ENCODE data around the gene GNAZ. TPM values are rescaled to one million over a fixed set of nuclear protein-coding genes. Genes with fewer than 3 reads are reported as not detected.

Gene GNAZ
- total RNA-seq, 4 donors from 2014 or later = 2.7 to 14.7 (median 7.8) TPM

- Histone ChIP-seq H3K9me3 (no peaks in the 10 kb centered on the region), H3K4me3 (no peak overlapping the region), H3K27ac (no peak overlapping the region), H3K4me1 (peaks cover 0 to 5% (median 2%) of the 10 kb centered on the region in 4 donors), H3K27me3 (no peaks in the 10 kb centered on the region), H3K36me3 (no peaks in the 10 kb centered on the region)
- TF ChIP-seq EP300 (IDR thresholded peaks at IDR 0.05; ENCODE audit: low read depth) (no peak), POLR2AphosphoS5 (IDR thresholded peaks at IDR 0.05) (no peak), CTCF (IDR thresholded peaks at IDR 0.05) (no peak), POLR2A (IDR thresholded peaks at IDR 0.05) (no peak)
- no peak for DNase-seq
- in situ Hi-C loops (cut with MboI; ENCODE audit: low pct_ligation_motif_present in 1 of 4, low pct_unique_long_range_greater_than_20kb in 1 of 4, low sequenced_read_pairs in 3 of 4) = loop anchor here in 1 of 4 donors (25.0 kb wide), 1 partner anchor 232 kb away; no protein-coding TSS in a partner anchor
- intact Hi-C loops (cut with DNase I; ENCODE audit: low total_unique reads) = no loop called here
- WGBS, 2 donors (ENCODE audit: low coverage in 1 of 2) = 80 to 94% methylated on average over 1 to 3 of the region's 3 CpGs
Observed at GRCh38 chr22:23155143-23155542, 84.8 kb downstream of the GNAZ start.

GRCh38 chr22:23155831-23156230 is 85.5 kb downstream of the GNAZ start:
- TF ChIP-seq CTCF (IDR thresholded peaks at IDR 0.05) (no peak), EP300 (IDR thresholded peaks at IDR 0.05; ENCODE audit: low read depth) (no peak), POLR2AphosphoS5 (IDR thresholded peaks at IDR 0.05) (no peak), POLR2A (IDR thresholded peaks at IDR 0.05) (no peak)
- H3K27me3 ChIP-seq = no peaks in the 10 kb centered on the region
- no peak overlapping the region for H3K4me3 ChIP-seq
- in situ Hi-C loops (cut with MboI; ENCODE audit: low pct_ligation_motif_present in 1 of 4, low pct_unique_long_range_greater_than_20kb in 1 of 4, low sequenced_read_pairs in 3 of 4) (loop anchor here in 1 of 4 donors (25.0 kb wide), 1 partner anchor 231 kb away; no protein-coding TSS in a partner anchor), intact Hi-C loops (cut with DNase I; ENCODE audit: low total_unique reads) (no loop called here)
- H3K36me3 ChIP-seq = no peaks in the 10 kb centered on the region
- no peak overlapping the region for H3K27ac ChIP-seq
- H3K4me1 ChIP-seq = peaks cover 0 to 5% (median 2%) of the 10 kb centered on the region in 4 donors
- DNase-seq = no peak
- H3K9me3 ChIP-seq = no peaks in the 10 kb centered on the region
- WGBS, 2 donors (ENCODE audit: low coverage in 1 of 2) = 96 to 100% methylated on average over 1 to 9 of the region's 9 CpGs

- Histone ChIP-seq H3K9me3 (no peaks in the 10 kb centered on the region), H3K27me3 (no peaks in the 10 kb centered on the region), H3K4me3 (no peak overlapping the region), H3K4me1 (peaks cover 0 to 5% (median 2%) of the 10 kb centered on the region in 4 donors), H3K27ac (no peak overlapping the region), H3K36me3 (no peaks in the 10 kb centered on the region)
- DNase-seq = no peak
- in situ Hi-C loops (cut with MboI; ENCODE audit: low pct_ligation_motif_present in 1 of 4, low pct_unique_long_range_greater_than_20kb in 1 of 4, low sequenced_read_pairs in 3 of 4) (loop anchor here in 1 of 4 donors (25.0 kb wide), 1 partner anchor 231 kb away; no protein-coding TSS in a partner anchor), intact Hi-C loops (cut with DNase I; ENCODE audit: low total_unique reads) (no loop called here)
- 52 to 100% methylated on average over 2 to 8 of the region's 8 CpGs for WGBS, 2 donors (ENCODE audit: low coverage in 1 of 2)
- TF ChIP-seq EP300 (IDR thresholded peaks at IDR 0.05; ENCODE audit: low read depth) (no peak), CTCF (IDR thresholded peaks at IDR 0.05) (no peak), POLR2AphosphoS5 (IDR thresholded peaks at IDR 0.05) (no peak), POLR2A (IDR thresholded peaks at IDR 0.05) (no peak)
Observed at GRCh38 chr22:23156286-23156685, 86.0 kb downstream of the GNAZ start.

GRCh38 chr22:23157560-23158515 is 87.5 kb downstream of the GNAZ start:
- no peaks in the 10 kb centered on the region for H3K9me3 ChIP-seq
- no peak for DNase-seq

More at GRCh38 chr22:23157560-23158515, 87.5 kb downstream of the GNAZ start:
- H3K36me3 ChIP-seq = no peaks in the 10 kb centered on the region
- no peaks in the 10 kb centered on the region for H3K27me3 ChIP-seq
- H3K27ac ChIP-seq = no peak overlapping the region
- H3K4me3 ChIP-seq = no peak overlapping the region
- in situ Hi-C loops (cut with MboI; ENCODE audit: low pct_ligation_motif_present in 1 of 4, low pct_unique_long_range_greater_than_20kb in 1 of 4, low sequenced_read_pairs in 3 of 4) (loop anchor here in 1 of 4 donors (25.0 kb wide), 1 partner anchor 229 kb away; no protein-coding TSS in a partner anchor), intact Hi-C loops (cut with DNase I; ENCODE audit: low total_unique reads) (no loop called here)
- WGBS, 2 donors (ENCODE audit: low coverage in 1 of 2) = 71% methylated on average over 20 of the region's 22 CpGs; no CpG with 5 or more reads in 1 of the 2 donors
- TF ChIP-seq POLR2AphosphoS5 (IDR thresholded peaks at IDR 0.05) (no peak), EP300 (IDR thresholded peaks at IDR 0.05; ENCODE audit: low read depth) (no peak), POLR2A (IDR thresholded peaks at IDR 0.05) (no peak), CTCF (IDR thresholded peaks at IDR 0.05) (no peak)
- H3K4me1 ChIP-seq = peaks cover 0 to 5% (median 2%) of the 10 kb centered on the region in 4 donors

Measured in transverse colon (tissue), 4 donors.